Choroid plexus epithelial cell (primary cell): ENCODE results near the gene ETV6.
"Not testable (repeated sequence)": the region's sequence is repeated elsewhere in the genome, so short reads cannot be mapped to it uniquely, and the experiment has no call there.

Experiments
- DNase-seq: peaks from one replicate; pipeline ENCODE4 v3.0.0-alpha.2; 2010; ENCODE audit warnings: low read depth
- H3K4me3 ChIP-seq: 2 replicates; pipeline ENCODE4 v1.5.1; 2011; ENCODE audit warnings: low read depth, mild to moderate bottlenecking, control low read depth, low read length, moderate library complexity
- CTCF ChIP-seq: conservative IDR thresholded peaks from 2 replicates; pipeline ENCODE4 v1.5.1; 2011; ENCODE audit warnings: low read depth, mild to moderate bottlenecking, control low read depth, inconsistent platforms, low read length, moderate library complexity

The ETV6 gene

GRCh38 chr12:11630046-11630706 lies 19.3 kb upstream of the ETV6 start:
- no peak overlapping the region for H3K4me3 ChIP-seq
- no peak for DNase-seq
- TF ChIP-seq CTCF = no peak

- H3K4me3 ChIP-seq = no peak overlapping the region
- no peak for TF ChIP-seq CTCF
- no peak for DNase-seq
Observed at GRCh38 chr12:11631288-11631687, 18.2 kb upstream of the ETV6 start.

GRCh38 chr12:11631881-11632280 lies 17.6 kb upstream of the ETV6 start:
- DNase-seq, H3K4me3 ChIP-seq: not testable (repeated sequence)

GRCh38 chr12:11633968-11634367 lies 15.5 kb upstream of the ETV6 start:
- no peak overlapping the region for H3K4me3 ChIP-seq
- TF ChIP-seq CTCF = no peak
- no peak for DNase-seq

GRCh38 chr12:11635341-11635740 lies 14.1 kb upstream of the ETV6 start:
- no peak for TF ChIP-seq CTCF
- H3K4me3 ChIP-seq = no peak overlapping the region
- no peak for DNase-seq

GRCh38 chr12:11638315-11638916 lies 11.1 kb upstream of the ETV6 start:
- no peak for DNase-seq
- H3K4me3 ChIP-seq = no peak overlapping the region
- TF ChIP-seq CTCF = no peak

- TF ChIP-seq CTCF = no peak
- no peak for DNase-seq
- H3K4me3 ChIP-seq = no peak overlapping the region
Observed at GRCh38 chr12:11639454-11639853, 10.0 kb upstream of the ETV6 start.
